HK-2 (cell line): ENCODE data around the gene LRP1.

ENCODE experiments used
- DNase-seq: peaks from one replicate; pipeline ENCODE4 v3.0.0-alpha.2; 2018; ENCODE audit not compliant: unreplicated experiment

LRP1 gene

GRCh38 chr12:57094208-57095160 is 33.8 kb upstream of the LRP1 start:
- no peak for DNase-seq

- DNase-seq = no peak
Observed at GRCh38 chr12:57095440-57095839, 32.8 kb upstream of the LRP1 start.

- no peak for DNase-seq
Observed at GRCh38 chr12:57096099-57096572, 32.1 kb upstream of the LRP1 start.

GRCh38 chr12:57096748-57097553 is 31.3 kb upstream of the LRP1 start:
- DNase-seq = no peak

GRCh38 chr12:57097554-57097835 is 30.8 kb upstream of the LRP1 start:
- DNase-seq = no peak

- no peak for DNase-seq
Observed at GRCh38 chr12:57098546-57098945, 29.7 kb upstream of the LRP1 start.

- no peak for DNase-seq
Observed at GRCh38 chr12:57099047-57099714, 29.1 kb upstream of the LRP1 start.

- no peak for DNase-seq
Observed at GRCh38 chr12:57099766-57100165, 28.5 kb upstream of the LRP1 start.

- no peak for DNase-seq
Observed at GRCh38 chr12:57101892-57102695, 26.2 kb upstream of the LRP1 start.

GRCh38 chr12:57103856-57104255 is 24.4 kb upstream of the LRP1 start:
- no peak for DNase-seq

- no peak for DNase-seq
Observed at GRCh38 chr12:57104292-57104910, 23.9 kb upstream of the LRP1 start.

- no peak for DNase-seq
Observed at GRCh38 chr12:57105011-57105753, 23.1 kb upstream of the LRP1 start.

- no peak for DNase-seq
Observed at GRCh38 chr12:57106021-57106708, 22.1 kb upstream of the LRP1 start.

- DNase-seq = no peak
Observed at GRCh38 chr12:57107456-57108155, 20.7 kb upstream of the LRP1 start.

- DNase-seq = no peak
Observed at GRCh38 chr12:57109207-57110103, 18.8 kb upstream of the LRP1 start.

GRCh38 chr12:57110104-57111030 is 17.9 kb upstream of the LRP1 start:
- DNase-seq = peak; percentile 73
